HCT116 (cell line): Measurements from ENCODE around the gene HSPA4. TPM values are rescaled to one million over a fixed set of nuclear protein-coding genes. Genes with fewer than 3 reads are reported as not detected.

Experiments
- ATAC-seq: fragments of 200-7000 bp; cut with Tn5 transposase; 2 replicates; pipeline ENCODE4 v1.9.1; 2020; ENCODE audit warnings: mild to moderate bottlenecking, moderate library complexity
- Bru-seq: library from RNA; stranded (reverse); fragments of 400-500 nt; gene quantifications from one replicate; lab custom pipeline; 2021; lab: Mats Ljungman, UMichigan
- BruChase-seq, 2 experiments: library from RNA; stranded (reverse); fragments of 400-500 nt; gene quantifications; one replicate each; lab custom pipeline; 2021; lab: Mats Ljungman, UMichigan
- BruUV-seq: library from RNA; stranded (reverse); fragments of 400-500 nt; replicated peaks from 2 replicates; lab custom pipeline; 2021; lab: Mats Ljungman, UMichigan
- CTCF ChIA-PET: fragments of 300-600 bp; sonication (Branson Sonifier 250); formaldehyde crosslinking; loops from one replicate; lab custom pipeline; 2021; ENCODE audit warnings: antibody characterized with exemption; lab: Charles Lee
- POLR2A ChIA-PET: fragments of 300-600, 350-600 bp; sonication (Branson Sonifier 250); formaldehyde crosslinking; loops from one replicate; lab custom pipeline; 2021; ENCODE audit warnings: antibody characterized with exemption; lab: Charles Lee
- RAD21 ChIA-PET, 2 experiments: fragments of 300-600 bp; sonication (Branson Sonifier 250); formaldehyde crosslinking; loops; one replicate each; lab custom pipeline; 2023; ENCODE audit warnings: low total read pairs in 2 of 2; ENCODE audit not compliant: uncharacterized antibody in 2 of 2, unreplicated experiment in 2 of 2, low non-redundant PET in 1 of 2; lab: Charles Lee
- DNase-seq: peaks from one replicate; pipeline ENCODE4 v3.0.0-alpha.2; 2010; ENCODE audit warnings: low read depth, low spot score
- H2AFZ ChIP-seq: fragments of 200-600 bp; shearing (Covaris generic), sonication (generic); 2 replicates; pipeline ENCODE4 v1.6.1; 2017; ENCODE audit warnings: low read depth, mixed run types, mixed read lengths, antibody characterized with exemption, low read length; ENCODE audit not compliant: poor library complexity, severe bottlenecking
- H3K27ac ChIP-seq: 2 replicates; pipeline ENCODE4 v1.5.1; 2012; ENCODE audit warnings: low read depth, low read length
- H3K27me3 ChIP-seq: fragments of 200-600 bp; sonication (generic); 2 replicates; pipeline ENCODE4 v1.6.1; 2016; ENCODE audit warnings: mixed run types, low read length, mixed read lengths; ENCODE audit not compliant: insufficient read depth
- H3K36me3 ChIP-seq, 2 experiments: fragments of 200-500 bp in 1 of 2; fragments of 200-600 bp in 1 of 2; sonication (Bioruptor generic) in 1 of 2; sonication (generic) in 1 of 2; 2 replicates each; pipeline versions ENCODE4 v1.5.1 to v1.6.1; 2014 to 2016; ENCODE audit warnings: low read length in 2 of 2, inconsistent platforms in 1 of 2, mixed read lengths in 1 of 2, mixed run types in 1 of 2; ENCODE audit not compliant: insufficient read depth in 2 of 2, control insufficient read depth in 1 of 2
- H3K4me1 ChIP-seq, 2 experiments: fragments of 200-600 bp in 1 of 2; sonication (generic) in 1 of 2; 2 replicates each; pipeline versions ENCODE4 v1.5.1 to v1.6.1; 2012 to 2017; ENCODE audit warnings: low read length in 2 of 2, inconsistent platforms in 1 of 2, mild to moderate bottlenecking in 1 of 2, mixed read lengths in 1 of 2, mixed run types in 1 of 2, moderate library complexity in 1 of 2; ENCODE audit not compliant: insufficient read depth in 2 of 2, control insufficient read depth in 1 of 2
- H3K4me2 ChIP-seq: fragments of 200-600 bp; sonication (generic); 2 replicates; pipeline ENCODE4 v1.6.1; 2017; ENCODE audit warnings: mixed run types, low read length, mixed read lengths
- H3K4me3 ChIP-seq, 2 experiments: fragments of 200-600 bp in 1 of 2; sonication (generic) in 1 of 2; replicated peaks in 1 of 2; 2 replicates each; pipeline ENCODE4 v1.5.1; 2011 to 2016; ENCODE audit warnings: low read length in 2 of 2, control low read depth in 1 of 2, low read depth in 1 of 2, mild to moderate bottlenecking in 1 of 2, mixed read lengths in 1 of 2, mixed run types in 1 of 2
- H3K79me2 ChIP-seq: fragments of 200-600 bp; sonication (generic); 2 replicates; pipeline ENCODE4 v1.6.1; 2017; ENCODE audit warnings: mild to moderate bottlenecking, mixed run types, low read length, moderate library complexity, mixed read lengths; ENCODE audit not compliant: insufficient read depth
- H3K9ac ChIP-seq: fragments of 200-600 bp; sonication (generic); 2 replicates; pipeline ENCODE4 v1.6.1; 2016; ENCODE audit warnings: low read length, mixed read lengths
- H3K9me2 ChIP-seq: fragments of 200-600 bp; sonication (generic), shearing (Covaris generic); 2 replicates; pipeline ENCODE4 v1.6.1; 2017; ENCODE audit warnings: mixed run types, mild to moderate bottlenecking, moderate library complexity; ENCODE audit not compliant: insufficient read depth
- H3K9me3 ChIP-seq, 2 experiments: fragments of 200-500 bp in 1 of 2; fragments of 200-600 bp in 1 of 2; sonication (Bioruptor generic) in 1 of 2; sonication (generic) in 1 of 2; 2 replicates each; pipeline ENCODE4 v1.6.1; 2014 to 2017; ENCODE audit warnings: low read length in 2 of 2, mixed read lengths in 2 of 2, inconsistent platforms in 1 of 2, low read depth in 1 of 2, mild to moderate bottlenecking in 1 of 2, mixed run types in 1 of 2, moderate library complexity in 1 of 2; ENCODE audit not compliant: control insufficient read depth in 1 of 2, insufficient read depth in 1 of 2
- H4K20me1 ChIP-seq: fragments of 200-600 bp; sonication (generic), shearing (Covaris generic); 2 replicates; pipeline ENCODE4 v1.6.1; 2017; ENCODE audit warnings: mixed run types, mild to moderate bottlenecking, moderate library complexity; ENCODE audit not compliant: insufficient read depth
- CBX3 ChIP-seq: IDR thresholded peaks from 2 replicates; pipeline ENCODE4 v1.6.1; 2012; ENCODE audit warnings: low read depth
- EGR1 ChIP-seq: IDR thresholded peaks from 2 replicates; pipeline ENCODE4 v1.6.1; 2012; ENCODE audit warnings: low read depth
- ELF1 ChIP-seq: IDR thresholded peaks from 2 replicates; pipeline ENCODE4 v1.6.1; 2012; ENCODE audit warnings: low read depth, borderline replicate concordance
- FOSL1 ChIP-seq: IDR thresholded peaks from 2 replicates; pipeline ENCODE4 v1.6.1; 2012; ENCODE audit warnings: low read depth
- POLR2AphosphoS5 ChIP-seq: IDR thresholded peaks from 2 replicates; pipeline ENCODE4 v1.6.1; 2011; ENCODE audit warnings: mild to moderate bottlenecking, low read depth, low read length, moderate library complexity
- RAD21 ChIP-seq: IDR thresholded peaks from 2 replicates; pipeline ENCODE4 v1.6.1; 2012; ENCODE audit warnings: low read depth, mild to moderate bottlenecking
- SIN3A ChIP-seq: IDR thresholded peaks from 2 replicates; pipeline ENCODE4 v1.6.1; 2012; ENCODE audit warnings: low read depth
- SP1 ChIP-seq: IDR thresholded peaks from 2 replicates; pipeline ENCODE4 v1.6.1; 2012; ENCODE audit warnings: low read depth
- SRF ChIP-seq: IDR thresholded peaks from 2 replicates; pipeline ENCODE4 v1.6.1; 2012; ENCODE audit warnings: low read depth
- TCF7L2 ChIP-seq: IDR thresholded peaks from 2 replicates; pipeline ENCODE4 v1.7.0; 2011; ENCODE audit warnings: borderline replicate concordance, inconsistent platforms; ENCODE audit not compliant: insufficient read depth, insufficient read length; ENCODE audit errors: extremely low read depth
- YY1 ChIP-seq: IDR thresholded peaks from 2 replicates; pipeline ENCODE4 v1.6.1; 2011; ENCODE audit warnings: low read length, low read depth, moderate library complexity, mild to moderate bottlenecking; ENCODE audit not compliant: insufficient replicate concordance; ENCODE audit errors: extremely low read depth
- ZFX ChIP-seq: fragments of 450-650 bp; IDR thresholded peaks from 2 replicates; pipeline ENCODE4 v1.6.1; 2017
- intact Hi-C: fragments of 100-400 bp; cut with micrococcal nuclease; formaldehyde crosslinking; loops from 2 replicates; pipeline ENCODE4 v1.10.0; 2022
- long read RNA-seq: library from polyadenylated mRNA; unstranded; transcript quantifications from one replicate; pipeline ENCODE4 v2.0.0, GENCODE V29; 2021; ENCODE audit not compliant: unreplicated experiment
- polyA plus RNA-seq: library from polyadenylated mRNA; unstranded; fragments of >200 nt; gene quantifications from 2 replicates; pipeline ENCODE4 v1.2.1, GENCODE V29; 2012; ENCODE audit warnings: missing spikeins
- total RNA-seq: library from RNA; stranded (reverse); gene quantifications from one replicate; pipeline ENCODE4 v1.2.1, GENCODE V29; 2021; ENCODE audit not compliant: unreplicated experiment
- TF ChIP-seq, protein P1 (sequence below): IDR thresholded peaks from 2 replicates; pipeline ENCODE4 v1.6.1; 2012
- TF ChIP-seq, protein P2 (sequence below): IDR thresholded peaks from 2 replicates; pipeline ENCODE4 v1.6.1; 2011; ENCODE audit warnings: mild to moderate bottlenecking, low read length, moderate library complexity; ENCODE audit not compliant: insufficient replicate concordance; ENCODE audit errors: extremely low read depth

Gene HSPA4
- 212 TPM for total RNA-seq
- polyA plus RNA-seq, result 46.8 and 63.6 TPM in 2 replicates
- percentile 93 among the genes with signal in this experiment for Bru-seq, nascent RNA
- BruChase-seq, experiment 1, labeled RNA remaining after a 6-hour chase, result percentile 96 among the genes with signal in this experiment
- percentile 92 among the genes with signal in this experiment for BruChase-seq, experiment 2, labeled RNA remaining after a 2-hour chase
- long read RNA-seq, full-length matches to known transcripts, result 363 of 470 reads
- long read RNA-seq, partial matches to known transcripts, result 59 of 470 reads
- long read RNA-seq, other reads (novel, unspliced or antisense), result 48 of 470 reads

DNA sequence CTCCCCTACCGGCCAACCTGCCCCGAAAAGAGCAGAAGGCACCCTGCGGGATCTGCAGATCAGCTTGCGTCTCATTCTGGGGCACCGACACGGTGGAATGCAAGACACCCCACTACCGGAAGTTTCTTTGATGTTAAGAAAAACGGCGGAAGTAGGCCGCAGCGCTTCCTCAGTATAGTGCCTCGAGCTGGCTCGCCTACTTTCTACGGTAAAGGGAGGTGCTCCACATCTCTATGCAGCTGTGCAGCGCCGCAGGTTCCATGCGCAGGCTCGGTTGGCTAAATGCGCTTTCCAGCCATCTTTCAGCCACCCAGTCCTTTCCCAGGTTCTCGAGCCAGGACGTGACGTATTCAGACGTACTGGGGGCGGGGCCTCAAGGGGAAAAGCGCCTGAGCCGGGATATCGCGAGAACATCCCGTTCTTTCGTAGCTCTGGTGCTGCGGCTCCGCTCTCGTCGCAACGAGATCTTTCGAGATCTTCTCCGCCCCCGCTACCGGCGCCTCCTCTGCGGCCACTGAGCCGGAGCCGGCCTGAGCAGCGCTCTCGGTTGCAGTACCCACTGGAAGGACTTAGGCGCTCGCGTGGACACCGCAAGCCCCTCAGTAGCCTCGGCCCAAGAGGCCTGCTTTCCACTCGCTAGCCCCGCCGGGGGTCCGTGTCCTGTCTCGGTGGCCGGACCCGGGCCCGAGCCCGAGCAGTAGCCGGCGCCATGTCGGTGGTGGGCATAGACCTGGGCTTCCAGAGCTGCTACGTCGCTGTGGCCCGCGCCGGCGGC lies at the start of gene HSPA4:
Gene HSPA4 (plus strand): TSS at position 472 of the 775 bp plus-strand sequence. CDS start 238 bp downstream, at position 710.
- intact Hi-C loops, result loop anchor here (5.0 kb wide), 1 partner anchor 89 kb away; the partner anchor contains the start of gene AFF4
- TF ChIP-seq CBX3 (no peak; the same call in 1 of the 2 replicates), EGR1 (peak; percentile 99), SIN3A (peak; percentile 64), TCF7L2 (peak; percentile 95), ZFX (peak; percentile 87), POLR2AphosphoS5 (peak; percentile 96), YY1 (peak; percentile 69), ELF1 (peak; percentile 55; the same call in 1 of the 2 replicates), RAD21 (no peak), SRF (no peak), SP1 (peak; percentile 67), FOSL1 (no peak)
- TF ChIP-seq, protein P1, sequence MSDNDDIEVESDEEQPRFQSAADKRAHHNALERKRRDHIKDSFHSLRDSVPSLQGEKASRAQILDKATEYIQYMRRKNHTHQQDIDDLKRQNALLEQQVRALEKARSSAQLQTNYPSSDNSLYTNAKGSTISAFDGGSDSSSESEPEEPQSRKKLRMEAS, result peak; percentile 66
- TF ChIP-seq, protein P2, sequence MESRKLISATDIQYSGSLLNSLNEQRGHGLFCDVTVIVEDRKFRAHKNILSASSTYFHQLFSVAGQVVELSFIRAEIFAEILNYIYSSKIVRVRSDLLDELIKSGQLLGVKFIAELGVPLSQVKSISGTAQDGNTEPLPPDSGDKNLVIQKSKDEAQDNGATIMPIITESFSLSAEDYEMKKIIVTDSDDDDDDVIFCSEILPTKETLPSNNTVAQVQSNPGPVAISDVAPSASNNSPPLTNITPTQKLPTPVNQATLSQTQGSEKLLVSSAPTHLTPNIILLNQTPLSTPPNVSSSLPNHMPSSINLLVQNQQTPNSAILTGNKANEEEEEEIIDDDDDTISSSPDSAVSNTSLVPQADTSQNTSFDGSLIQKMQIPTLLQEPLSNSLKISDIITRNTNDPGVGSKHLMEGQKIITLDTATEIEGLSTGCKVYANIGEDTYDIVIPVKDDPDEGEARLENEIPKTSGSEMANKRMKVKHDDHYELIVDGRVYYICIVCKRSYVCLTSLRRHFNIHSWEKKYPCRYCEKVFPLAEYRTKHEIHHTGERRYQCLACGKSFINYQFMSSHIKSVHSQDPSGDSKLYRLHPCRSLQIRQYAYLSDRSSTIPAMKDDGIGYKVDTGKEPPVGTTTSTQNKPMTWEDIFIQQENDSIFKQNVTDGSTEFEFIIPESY, result peak; percentile 98
- Histone ChIP-seq H4K20me1 (peaks cover 17% of the 10 kb centered on the region; the same call in 1 of the 2 replicates), H3K9ac (peak within 1 kb of the TSS; percentile 100), H3K36me3 (peaks cover 0 to 3% of the 10 kb centered on the region in 2 experiments; a peak in 1 of 4 replicates), H2AFZ (no peak within 1 kb of the TSS), H3K9me2 (no peaks in the 10 kb centered on the region), H3K4me1 (peaks cover 16 to 23% of the 10 kb centered on the region in 2 experiments), H3K9me3 (no peaks in the 10 kb centered on the region), H3K4me3 (peak within 1 kb of the TSS; percentile 75 to 99), H3K27ac (peak within 1 kb of the TSS; percentile 98), H3K4me2 (peak within 1 kb of the TSS; percentile 88), H3K27me3 (no peaks in the 10 kb centered on the region), H3K79me2 (peaks cover 63% of the 10 kb centered on the region)
- ChIA-PET CTCF (interaction anchor here (0.5 kb wide), 1 partner anchor 125 kb away, joined by 4 read pairs; no protein-coding TSS in a partner anchor), POLR2A (interaction anchor here (0.6 to 1.8 kb wide), 12 partner anchors 9 to 137 kb away, joined by 3 to 7 read pairs (median 4); no protein-coding TSS in a partner anchor), RAD21 (no interaction called here)
- BruUV-seq, result no TSS peak
- ATAC-seq (peak; percentile 89), DNase-seq (peak; percentile 97)
